OCI-LY7 (cell line): ENCODE data around the gene LPIN1. TPM values are rescaled to one million over a fixed set of nuclear protein-coding genes. Genes with fewer than 3 reads are reported as not detected.

Experiments used
- BruUV-seq: library from RNA; stranded (reverse); fragments of 400-500 nt; replicated peaks from 2 replicates; lab custom pipeline; 2021; lab: Mats Ljungman, UMichigan
- CTCF ChIA-PET: fragments of 300-600 bp; sonication (Branson Sonifier 250); formaldehyde crosslinking; loops from one replicate; lab custom pipeline; 2022; ENCODE audit warnings: antibody characterized with exemption; ENCODE audit not compliant: unreplicated experiment; lab: Charles Lee
- POLR2A ChIA-PET: fragments of 300-600 bp; sonication (Branson Sonifier 250); formaldehyde crosslinking; loops from one replicate; lab custom pipeline; 2022; ENCODE audit warnings: antibody characterized with exemption; lab: Charles Lee
- DNase-seq: peaks from one replicate; pipeline ENCODE4 v3.0.0-alpha.2; 2015; ENCODE audit warnings: low spot score
- H2AFZ ChIP-seq: fragments of 200-600 bp; sonication (generic), shearing (Covaris generic); 2 replicates; pipeline ENCODE4 v1.6.1; 2014; ENCODE audit warnings: mild to moderate bottlenecking, antibody characterized with exemption, low read length, moderate library complexity
- H3K27ac ChIP-seq: fragments of 200-600 bp; sonication (generic); 2 replicates; pipeline ENCODE4 v1.5.1; 2014; ENCODE audit warnings: mixed run types, low read depth, mild to moderate bottlenecking, moderate library complexity, low read length, inconsistent platforms; ENCODE audit not compliant: poor library complexity, severe bottlenecking
- H3K36me3 ChIP-seq: fragments of 200-600 bp; sonication (generic); 2 replicates; pipeline ENCODE4 v1.6.1; 2014; ENCODE audit warnings: mild to moderate bottlenecking, antibody characterized with exemption, low read length, moderate library complexity, mixed read lengths; ENCODE audit not compliant: insufficient read depth
- H3K4me1 ChIP-seq: fragments of 200-600 bp; sonication (generic); 2 replicates; pipeline ENCODE4 v1.5.1; 2014; ENCODE audit warnings: mild to moderate bottlenecking, low read length; ENCODE audit not compliant: insufficient read depth, poor library complexity, severe bottlenecking
- H3K4me2 ChIP-seq: fragments of 200-600 bp; sonication (generic); 2 replicates; pipeline ENCODE4 v1.6.1; 2014; ENCODE audit warnings: mild to moderate bottlenecking, low read length
- H3K4me3 ChIP-seq: fragments of 200-600 bp; sonication (generic); 2 replicates; pipeline ENCODE4 v1.5.1; 2014; ENCODE audit warnings: mild to moderate bottlenecking, low read depth, low read length; ENCODE audit not compliant: poor library complexity, severe bottlenecking
- H3K79me2 ChIP-seq: fragments of 200-600 bp; sonication (generic); 2 replicates; pipeline ENCODE4 v1.6.1; 2016; ENCODE audit warnings: low read depth, mild to moderate bottlenecking, low read length, moderate library complexity, mixed read lengths; ENCODE audit not compliant: insufficient read depth
- H3K9me2 ChIP-seq: fragments of 200-600 bp; sonication (generic); 2 replicates; pipeline ENCODE4 v1.6.1; 2016; ENCODE audit warnings: mild to moderate bottlenecking, low read length, mixed read lengths; ENCODE audit not compliant: insufficient read depth
- H3K9me3 ChIP-seq: fragments of 200-600 bp; sonication (generic); 2 replicates; pipeline ENCODE4 v1.6.1; 2014; ENCODE audit warnings: mild to moderate bottlenecking, mixed run types, low read length, mixed read lengths
- H4K20me1 ChIP-seq: fragments of 200-600 bp; sonication (generic); 2 replicates; pipeline ENCODE4 v1.6.1; 2014; ENCODE audit warnings: mild to moderate bottlenecking, antibody characterized with exemption, low read length, moderate library complexity, mixed read lengths; ENCODE audit not compliant: insufficient read depth
- EZH2phosphoT487 ChIP-seq: fragments of 200-600 bp; sonication (generic); IDR thresholded peaks from 2 replicates; pipeline ENCODE4 v1.6.1; 2018; ENCODE audit warnings: low read depth, borderline replicate concordance, mild to moderate bottlenecking, mixed run types, antibody characterized with exemption, low read length, moderate library complexity, mixed read lengths
- intact Hi-C: fragments of 100-400 bp; cut with micrococcal nuclease; formaldehyde crosslinking; loops from one replicate; pipeline ENCODE4 v1.10.0; 2022; ENCODE audit not compliant: unreplicated experiment
- total RNA-seq, 2 experiments: library from RNA; depleted of rRNA in 1 of 2; stranded (reverse); fragments of >200 nt in 1 of 2; shearing (Covaris generic) in 1 of 2; gene quantifications; 2 replicates each; pipeline ENCODE4 v1.2.3, GENCODE V29; 2014 to 2022
- TF ChIP-seq, protein P1 (sequence below): fragments of 200-600 bp; sonication (generic); conservative IDR thresholded peaks from 2 replicates; pipeline ENCODE4 v1.5.1; 2014; ENCODE audit warnings: mild to moderate bottlenecking, antibody characterized with exemption, low read length, moderate library complexity, mixed read lengths

LPIN1 gene
- total RNA-seq, 2 experiments from 2014 or later: 56.9 to 70.2 TPM

DNA sequence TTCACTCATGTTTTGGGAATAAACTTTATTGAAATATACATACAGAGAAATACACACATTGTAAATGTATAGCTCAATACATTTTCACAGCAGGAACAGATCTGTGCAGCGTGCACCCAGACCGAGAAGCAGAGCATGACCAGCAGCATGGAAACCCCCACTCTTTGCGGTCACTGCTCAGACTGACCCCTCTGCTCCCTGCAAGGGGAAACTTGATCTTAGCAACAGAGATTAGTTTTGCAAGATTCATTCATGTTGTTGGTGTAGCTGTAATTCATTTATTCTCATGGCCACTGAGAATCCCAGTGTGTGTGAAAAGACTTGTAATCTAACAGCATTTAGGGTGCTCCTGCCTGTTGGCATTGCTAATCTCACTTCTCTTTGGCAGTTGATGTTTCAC, 35.2 kb downstream of the LPIN1 start:
- DNase-seq: no peak
- no peak overlapping the region for H3K4me3 ChIP-seq
- intact Hi-C loops: no loop called here
- no TSS peak for BruUV-seq
- no peaks in the 10 kb centered on the region for H3K9me3 ChIP-seq
- H3K36me3 ChIP-seq: peaks cover 79% of the 10 kb centered on the region
- H3K27ac ChIP-seq: no peak overlapping the region
- CTCF ChIA-PET: interaction anchor here (1.8 kb wide), 1 partner anchor 89 kb away, joined by 6 read pairs; no protein-coding TSS in a partner anchor
- no peak overlapping the region for H3K4me2 ChIP-seq
- peaks cover 7% of the 10 kb centered on the region for H3K4me1 ChIP-seq
- H2AFZ ChIP-seq: no peak overlapping the region
- POLR2A ChIA-PET: interaction anchor here (0.6 to 0.8 kb wide), 2 partner anchors 21 to 34 kb away, joined by 3 read pairs; no protein-coding TSS in a partner anchor
- TF ChIP-seq, protein P1, sequence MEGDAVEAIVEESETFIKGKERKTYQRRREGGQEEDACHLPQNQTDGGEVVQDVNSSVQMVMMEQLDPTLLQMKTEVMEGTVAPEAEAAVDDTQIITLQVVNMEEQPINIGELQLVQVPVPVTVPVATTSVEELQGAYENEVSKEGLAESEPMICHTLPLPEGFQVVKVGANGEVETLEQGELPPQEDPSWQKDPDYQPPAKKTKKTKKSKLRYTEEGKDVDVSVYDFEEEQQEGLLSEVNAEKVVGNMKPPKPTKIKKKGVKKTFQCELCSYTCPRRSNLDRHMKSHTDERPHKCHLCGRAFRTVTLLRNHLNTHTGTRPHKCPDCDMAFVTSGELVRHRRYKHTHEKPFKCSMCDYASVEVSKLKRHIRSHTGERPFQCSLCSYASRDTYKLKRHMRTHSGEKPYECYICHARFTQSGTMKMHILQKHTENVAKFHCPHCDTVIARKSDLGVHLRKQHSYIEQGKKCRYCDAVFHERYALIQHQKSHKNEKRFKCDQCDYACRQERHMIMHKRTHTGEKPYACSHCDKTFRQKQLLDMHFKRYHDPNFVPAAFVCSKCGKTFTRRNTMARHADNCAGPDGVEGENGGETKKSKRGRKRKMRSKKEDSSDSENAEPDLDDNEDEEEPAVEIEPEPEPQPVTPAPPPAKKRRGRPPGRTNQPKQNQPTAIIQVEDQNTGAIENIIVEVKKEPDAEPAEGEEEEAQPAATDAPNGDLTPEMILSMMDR: no peak
- no peak for TF ChIP-seq EZH2phosphoT487
- no peaks in the 10 kb centered on the region for H4K20me1 ChIP-seq
- no peaks in the 10 kb centered on the region for H3K9me2 ChIP-seq
- H3K79me2 ChIP-seq: no peaks in the 10 kb centered on the region

DNA sequence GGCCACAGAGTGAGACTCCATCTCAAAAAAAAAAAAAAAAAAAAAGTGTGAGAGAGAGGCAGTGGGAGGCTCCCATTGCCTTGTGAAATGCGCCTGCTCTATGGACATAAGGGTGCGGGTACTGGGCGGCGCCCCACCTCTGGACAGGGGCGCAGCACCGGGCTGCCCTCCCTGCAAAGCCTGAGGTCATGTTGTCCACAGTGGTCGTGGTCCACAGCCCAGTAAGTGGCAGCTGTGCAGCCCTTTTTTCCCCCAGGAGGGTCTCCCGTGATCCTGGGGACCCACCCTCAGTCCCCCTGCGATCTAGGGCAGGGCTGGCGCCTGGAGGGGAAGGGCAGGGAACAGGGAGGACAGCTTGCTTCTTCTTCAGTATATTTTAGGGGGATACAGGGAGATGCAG, 37.8 kb downstream of the LPIN1 start:
- ChIA-PET POLR2A (no interaction called here), CTCF (interaction anchor here (0.7 to 1.0 kb wide), 2 partner anchors 46 to 163 kb away, joined by 3 to 7 read pairs; no protein-coding TSS in a partner anchor)
- H3K9me3 ChIP-seq: no peaks in the 10 kb centered on the region
- H4K20me1 ChIP-seq: no peaks in the 10 kb centered on the region
- H3K27ac ChIP-seq: no peak overlapping the region
- no peaks in the 10 kb centered on the region for H3K9me2 ChIP-seq
- intact Hi-C loops: no loop called here
- DNase-seq: no peak
- BruUV-seq: TSS peak; percentile 27
- H3K4me3 ChIP-seq: no peak overlapping the region
- TF ChIP-seq EZH2phosphoT487: no peak
- TF ChIP-seq, protein P1: no peak
- no peaks in the 10 kb centered on the region for H3K4me1 ChIP-seq
- H3K4me2 ChIP-seq: no peak overlapping the region
- no peak overlapping the region for H2AFZ ChIP-seq
- peaks cover 91% of the 10 kb centered on the region for H3K36me3 ChIP-seq
- H3K79me2 ChIP-seq: no peaks in the 10 kb centered on the region

DNA sequence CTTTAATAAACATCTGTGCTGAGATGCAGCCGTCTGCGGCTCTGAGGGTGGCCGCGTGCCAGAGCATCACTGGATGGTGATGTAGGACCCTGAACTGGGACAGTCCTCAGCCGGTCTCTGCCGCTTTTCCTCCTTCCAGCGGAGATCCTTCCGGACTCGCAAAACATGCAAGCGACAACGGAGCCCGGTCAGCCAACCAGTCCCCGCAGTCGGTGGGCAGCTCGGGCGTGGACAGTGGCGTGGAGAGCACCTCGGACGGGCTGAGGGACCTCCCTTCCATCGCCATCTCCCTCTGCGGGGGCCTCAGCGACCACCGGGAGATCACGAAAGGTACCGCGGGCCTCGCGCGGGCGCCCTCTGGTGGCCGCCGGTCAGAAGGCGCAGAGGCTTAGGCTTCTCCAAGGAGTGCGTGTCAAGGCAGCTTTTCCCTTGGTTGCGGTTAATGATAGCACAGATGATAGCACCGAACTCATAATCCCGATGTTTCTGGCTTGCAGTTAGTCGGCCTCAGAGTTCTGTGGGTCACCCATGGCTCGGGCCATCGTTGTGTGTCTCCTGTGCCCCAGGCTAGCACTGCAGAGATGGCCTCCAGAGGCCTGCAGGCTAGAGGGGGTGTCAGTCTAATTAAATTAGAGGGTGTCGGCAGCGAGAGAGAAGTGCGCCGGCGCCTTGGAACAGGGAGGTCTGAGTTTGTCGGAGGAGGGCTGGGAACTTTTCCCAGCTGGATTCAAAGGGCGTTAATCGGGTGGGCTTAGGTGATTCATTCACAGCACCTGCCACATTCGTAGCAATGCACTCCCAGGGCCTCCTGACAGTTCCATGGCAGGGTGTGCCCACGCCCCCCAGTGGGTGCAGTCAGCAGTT, 38.5 kb downstream of the LPIN1 start:
- intact Hi-C loops: no loop called here
- ChIA-PET CTCF (interaction anchor here (0.6 to 1.6 kb wide), 4 partner anchors 14 to 628 kb away, joined by 3 to 7 read pairs (median 4); no protein-coding TSS in a partner anchor), POLR2A (no interaction called here)
- H3K9me3 ChIP-seq: no peaks in the 10 kb centered on the region
- no peaks in the 10 kb centered on the region for H3K4me1 ChIP-seq
- H3K9me2 ChIP-seq: no peaks in the 10 kb centered on the region
- no peak overlapping the region for H3K27ac ChIP-seq
- no peaks in the 10 kb centered on the region for H3K79me2 ChIP-seq
- peaks cover 91% of the 10 kb centered on the region for H3K36me3 ChIP-seq
- TF ChIP-seq, protein P1: peak; percentile 84
- TF ChIP-seq EZH2phosphoT487: no peak
- no peak overlapping the region for H3K4me3 ChIP-seq
- BruUV-seq: no TSS peak
- H4K20me1 ChIP-seq: no peaks in the 10 kb centered on the region
- no peak overlapping the region for H3K4me2 ChIP-seq
- no peak overlapping the region for H2AFZ ChIP-seq
- peak; percentile 31 for DNase-seq
